ENCODE measurements around the gene CYP1A2.
"Not testable (repeated sequence)": the region's sequence is repeated elsewhere in the genome, so short reads cannot be mapped to it uniquely, and the experiment has no call there.

Gene CYP1A2

GRCh38 chr15:74738239-74738638 lies 10.4 kb upstream of the CYP1A2 start:
- not testable (repeated sequence) for DNase-seq

DNA sequence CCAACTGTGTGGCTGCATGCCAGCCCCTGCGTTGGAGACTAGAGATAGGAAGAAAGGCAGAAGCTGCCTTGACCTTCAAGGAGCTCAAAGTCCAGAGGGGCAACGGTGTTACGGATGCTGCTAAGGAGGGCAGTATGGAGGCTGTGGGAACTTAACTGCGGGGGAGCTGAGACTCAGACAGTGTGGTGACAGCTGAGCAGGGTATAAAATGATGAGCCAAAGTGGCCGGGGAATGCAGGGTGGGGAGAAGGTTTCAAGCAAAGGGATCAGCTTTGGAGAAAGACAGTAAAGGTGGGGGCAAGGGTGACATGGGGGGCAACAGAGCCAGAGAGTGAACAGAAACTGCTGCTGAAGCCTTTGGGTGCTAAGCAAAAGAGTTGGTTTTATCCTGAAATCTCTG lies 6.2 kb upstream of the CYP1A2 start:
- DNase-seq = no peak

DNA sequence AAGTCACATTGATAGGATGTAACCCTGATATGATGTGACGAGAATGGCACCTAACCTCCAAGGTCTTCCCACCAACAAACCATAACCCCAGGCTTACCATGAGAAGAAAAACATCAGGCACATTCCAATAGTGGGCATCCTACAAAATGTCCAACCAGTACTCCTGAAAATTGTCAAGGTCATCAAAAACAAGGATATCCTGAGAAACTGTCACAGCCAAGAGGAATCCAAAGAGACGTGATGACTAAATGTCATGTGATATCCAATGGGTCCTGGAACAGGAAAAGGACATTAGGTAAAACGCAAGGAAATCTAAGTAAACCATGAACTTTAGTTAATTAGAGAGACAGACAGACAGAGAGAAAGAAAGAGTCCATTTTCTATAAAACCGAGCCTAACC lies 2.3 kb upstream of the CYP1A2 start:
- DNase-seq = no peak

DNA sequence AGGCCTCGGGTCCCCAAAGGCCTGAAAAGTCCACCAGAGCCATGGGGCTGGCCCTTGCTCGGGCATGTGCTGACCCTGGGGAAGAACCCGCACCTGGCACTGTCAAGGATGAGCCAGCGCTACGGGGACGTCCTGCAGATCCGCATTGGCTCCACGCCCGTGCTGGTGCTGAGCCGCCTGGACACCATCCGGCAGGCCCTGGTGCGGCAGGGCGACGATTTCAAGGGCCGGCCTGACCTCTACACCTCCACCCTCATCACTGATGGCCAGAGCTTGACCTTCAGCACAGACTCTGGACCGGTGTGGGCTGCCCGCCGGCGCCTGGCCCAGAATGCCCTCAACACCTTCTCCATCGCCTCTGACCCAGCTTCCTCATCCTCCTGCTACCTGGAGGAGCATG lies 1.2 kb downstream of the CYP1A2 start:
- no peak for DNase-seq

DNA sequence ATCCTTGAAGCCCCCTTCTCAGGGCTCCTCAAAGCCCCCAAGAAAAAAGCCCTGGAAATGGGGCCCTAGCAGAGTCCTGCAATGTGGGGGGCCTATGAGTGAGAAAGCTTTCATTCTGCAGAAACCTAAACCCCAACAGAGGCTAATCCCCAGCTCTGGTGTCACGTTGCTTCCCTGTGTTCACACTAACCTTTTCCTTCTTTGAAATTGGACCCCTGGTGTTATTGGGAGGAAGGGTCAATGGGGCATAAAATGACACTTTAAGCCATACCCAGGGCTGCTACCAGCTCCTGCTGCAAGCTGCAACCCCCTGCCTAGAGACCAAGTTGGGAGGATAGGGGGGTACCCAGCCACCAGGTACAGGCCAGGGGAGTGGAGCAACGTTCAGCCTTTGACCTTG lies 2.1 kb downstream of the CYP1A2 start:
- no peak for DNase-seq

GRCh38 chr15:74752011-74752410 lies 3.4 kb downstream of the CYP1A2 start:
- DNase-seq = no peak

DNA sequence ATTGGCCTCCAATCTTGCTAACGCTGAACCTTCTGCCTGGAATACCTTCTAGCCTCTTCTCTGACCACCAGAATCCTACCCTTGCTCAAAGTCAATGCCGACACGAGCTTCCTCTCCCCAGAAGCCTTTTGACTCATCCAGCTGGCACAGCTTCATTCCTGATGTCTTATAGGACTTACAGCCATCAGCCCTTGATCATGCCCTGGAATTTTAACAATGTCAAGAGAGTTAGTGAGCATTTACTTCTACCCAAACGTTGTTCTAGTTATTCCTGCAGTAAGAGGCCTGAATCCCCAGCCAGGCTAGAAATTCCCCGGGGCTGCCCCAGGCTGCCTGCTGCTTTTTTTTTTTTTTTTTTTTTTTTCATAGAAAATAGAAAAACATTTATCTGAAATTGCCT lies 3.9 kb downstream of the CYP1A2 start:
- no peak for DNase-seq

- DNase-seq = no peak
These were observed 6.1 kb downstream of the CYP1A2 start for GRCh38 chr15:74754593-74755215.

GRCh38 chr15:74758736-74759135 lies 10.1 kb downstream of the CYP1A2 start:
- no peak for DNase-seq

DNA sequence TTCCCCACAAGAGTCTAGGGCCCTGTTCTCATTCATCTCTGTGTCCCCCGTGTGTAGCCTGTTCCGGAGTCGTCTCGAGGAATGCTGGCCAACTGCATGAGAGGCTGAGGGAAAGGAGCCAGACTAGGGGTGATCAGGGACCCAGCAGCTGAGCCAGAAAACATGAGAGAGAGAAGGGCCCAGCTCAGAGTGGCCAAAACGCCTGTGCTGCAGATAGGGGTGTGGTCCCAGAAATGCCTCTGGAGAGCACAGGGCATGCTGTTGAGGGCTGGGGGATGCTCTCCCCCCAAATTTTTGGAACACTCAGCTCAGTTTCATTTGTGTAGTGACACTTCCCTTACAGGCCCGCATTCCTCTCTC lies 14.1 kb downstream of the CYP1A2 start:
- no peak for DNase-seq

GRCh38 chr15:74763416-74763815 lies 14.8 kb downstream of the CYP1A2 start:
- no peak for DNase-seq

- no peak for DNase-seq
These were observed 18.8 kb downstream of the CYP1A2 start for GRCh38 chr15:74767167-74768098.

- DNase-seq = no peak
These were observed 19.6 kb downstream of the CYP1A2 start for GRCh38 chr15:74768099-74768770.

DNA sequence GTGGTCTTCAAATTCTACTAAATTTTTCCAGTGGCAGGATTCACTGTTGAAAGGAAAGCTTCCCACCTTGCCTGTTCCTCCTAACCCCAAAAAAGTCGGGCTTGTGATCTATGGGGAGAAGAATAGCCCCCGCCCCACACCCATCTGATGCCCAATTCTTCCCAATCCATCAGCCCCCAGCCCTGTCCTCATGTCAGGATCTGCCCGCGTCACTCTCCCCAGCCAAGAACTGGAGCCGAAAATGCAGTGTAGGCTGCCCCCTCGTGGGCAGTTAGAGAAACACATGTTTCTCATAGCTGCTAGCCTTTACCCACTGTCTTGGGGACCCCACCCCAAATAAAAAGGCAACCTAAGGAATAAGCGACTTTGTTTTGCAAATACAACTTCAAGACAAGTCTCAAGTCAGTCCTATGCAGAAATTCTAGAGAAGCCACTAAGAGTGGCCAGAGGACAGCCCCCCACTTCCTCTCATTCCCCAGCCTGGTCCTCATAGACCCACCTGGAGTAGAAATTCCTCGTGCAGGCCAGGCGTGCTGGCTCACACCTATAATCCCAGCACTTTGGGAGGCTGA lies 20.2 kb downstream of the CYP1A2 start:
- DNase-seq = peak; percentile 26

DNA sequence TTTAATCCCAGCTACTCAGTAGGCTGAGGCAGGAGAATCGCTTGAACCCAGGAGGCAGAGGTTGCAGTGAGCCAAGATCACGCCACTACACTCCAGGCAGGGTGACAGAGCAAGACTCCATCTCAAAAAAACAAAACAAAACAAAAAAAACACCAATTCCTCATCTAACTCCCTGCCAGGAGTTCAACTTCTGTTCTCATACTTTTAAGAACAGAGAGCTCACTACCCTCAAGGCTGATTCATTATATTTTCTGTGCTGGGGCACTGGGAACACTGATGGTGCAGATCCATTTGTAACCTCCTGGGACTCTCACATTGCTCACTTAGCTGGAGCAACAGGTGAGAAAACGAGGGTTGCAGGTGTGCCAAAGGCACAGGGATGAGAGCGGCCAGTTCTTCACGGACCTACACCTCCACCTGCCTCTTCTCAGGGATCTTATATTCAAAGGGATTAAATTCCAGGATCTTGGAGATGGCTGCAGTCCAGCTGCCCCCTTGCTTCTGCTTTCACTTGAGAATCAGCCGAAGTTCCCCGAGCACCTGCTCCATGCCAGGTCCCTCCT lies 20.9 kb downstream of the CYP1A2 start:
- DNase-seq = no peak

DNA sequence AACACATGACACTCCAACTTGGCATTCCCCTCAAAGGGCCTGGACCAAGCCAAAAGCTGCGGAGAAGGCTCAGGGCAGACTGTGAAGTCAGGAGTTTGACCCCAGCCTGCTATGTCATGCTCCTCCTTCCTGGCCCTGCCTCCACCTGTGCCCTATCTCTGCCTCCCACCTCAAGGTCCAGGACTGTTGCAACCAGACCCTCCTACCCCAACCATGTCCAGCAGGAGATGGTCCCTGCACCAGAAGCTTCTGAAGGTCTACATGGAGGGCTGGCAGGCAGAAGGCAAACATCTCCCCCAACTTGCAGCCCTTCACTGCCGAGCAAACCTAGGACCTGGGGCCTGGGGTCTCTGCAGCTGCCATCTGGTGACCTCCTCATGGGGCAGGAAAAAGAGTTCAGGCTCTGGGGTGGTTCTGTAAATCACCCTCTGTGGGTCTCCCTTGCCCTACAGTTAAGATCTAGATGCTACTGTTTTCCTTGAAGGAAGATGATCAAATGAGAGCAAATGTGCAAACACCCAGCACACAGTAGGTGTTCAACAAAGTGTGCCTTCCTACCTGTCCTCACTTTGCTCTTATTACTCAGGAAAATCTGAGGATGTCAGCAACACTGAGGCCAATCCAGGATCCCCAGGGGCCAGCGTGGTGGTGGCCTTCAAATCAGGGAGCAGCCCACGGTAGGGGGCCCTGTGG lies 21.7 kb downstream of the CYP1A2 start:
- no peak for DNase-seq

- no peak for DNase-seq
These were observed 24.7 kb downstream of the CYP1A2 start for GRCh38 chr15:74773329-74773728.

GRCh38 chr15:74773731-74774252 lies 25.1 kb downstream of the CYP1A2 start:
- peak; percentile 27 for DNase-seq

DNA sequence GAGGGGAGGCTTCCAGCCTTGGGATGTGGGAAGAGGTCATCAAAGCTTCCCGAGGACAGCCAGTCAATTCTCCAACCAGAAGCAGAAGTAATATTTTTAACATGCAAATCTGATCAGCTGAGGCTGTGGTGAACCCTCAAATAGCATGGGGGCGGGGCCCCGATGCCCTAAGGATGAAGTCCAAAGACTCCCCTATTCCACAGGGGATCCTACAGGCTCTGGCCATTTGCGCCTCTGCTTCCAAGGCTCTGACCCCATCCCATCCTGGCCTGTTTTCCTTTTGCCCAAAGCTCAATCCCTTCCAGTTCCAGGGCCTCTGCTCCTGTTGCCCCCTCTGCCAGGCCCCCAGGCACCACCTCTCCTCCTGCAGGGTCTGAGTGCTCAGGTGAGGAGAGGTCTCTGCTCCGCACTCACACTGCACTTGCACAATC lies 26.5 kb downstream of the CYP1A2 start:
- DNase-seq = no peak

GRCh38 chr15:74775894-74776293 lies 27.2 kb downstream of the CYP1A2 start:
- no peak for DNase-seq

DNA sequence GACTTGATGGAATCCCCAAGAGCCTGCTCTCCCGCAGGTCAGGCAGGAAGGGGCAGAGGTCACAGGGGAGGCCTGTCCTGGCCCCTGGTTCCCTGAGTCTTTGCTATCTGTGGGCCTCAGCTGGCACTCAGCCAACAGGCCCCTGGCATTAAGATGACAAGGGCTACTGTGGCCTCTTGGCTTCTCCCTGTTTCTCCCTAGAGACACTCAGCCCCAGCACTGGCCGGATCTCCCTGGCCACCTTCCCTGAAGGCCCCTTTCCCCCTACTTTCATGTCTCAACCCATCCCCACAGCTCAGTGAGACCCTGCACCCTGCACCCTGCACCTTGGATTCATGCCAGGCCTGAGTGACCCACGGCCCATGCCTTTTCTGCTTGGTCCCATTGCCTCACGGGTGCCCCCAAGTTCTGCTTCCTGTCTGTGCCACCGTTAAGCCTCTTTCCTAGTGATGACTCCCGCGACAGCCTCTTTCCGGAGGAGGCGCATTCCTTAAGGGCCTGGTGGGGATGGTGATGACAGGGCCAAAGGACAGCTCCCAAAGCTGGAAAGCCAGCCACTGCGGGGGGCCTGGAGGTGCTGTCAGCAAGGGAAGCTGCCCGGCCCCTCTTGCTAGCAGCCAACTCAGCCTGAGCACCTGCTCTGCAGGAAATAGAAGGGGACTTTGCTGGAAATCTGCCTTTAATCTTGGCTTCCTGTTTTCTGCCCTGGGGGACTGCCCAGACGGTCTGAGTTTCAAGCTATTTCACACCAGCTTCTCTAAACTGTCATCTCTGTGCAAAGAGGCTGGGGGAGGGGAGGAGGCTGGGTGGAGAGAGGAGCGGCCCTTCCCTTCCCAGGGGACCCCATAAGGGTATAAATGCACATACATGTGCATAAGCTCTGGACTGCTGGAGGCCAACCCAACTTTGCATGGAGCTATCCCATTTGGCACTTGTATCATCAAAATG lies 28.4 kb downstream of the CYP1A2 start:
- no peak for DNase-seq

All from DMS153 (cell line).